ENCODE results near the gene OR10R2.

GRCh38 chr1:158485455-158485854 is 13.4 kb downstream of the OR10R2 start:
- TF ChIP-seq FOXM1 (IDR thresholded peaks at IDR 0.05; ENCODE audit: borderline replicate concordance) (no peak), CTBP1 (IDR thresholded peaks at IDR 0.05; ENCODE audit: borderline replicate concordance) (no peak), ZNF384 (IDR thresholded peaks at IDR 0.05) (no peak), SUZ12 (IDR thresholded peaks at IDR 0.05) (no peak), HDGF (IDR thresholded peaks at IDR 0.05; ENCODE audit: borderline replicate concordance) (no peak), NFRKB (IDR thresholded peaks at IDR 0.05) (no peak), FOXA1 (IDR thresholded peaks at IDR 0.05) (no peak), BHLHE40 (IDR thresholded peaks at IDR 0.05; ENCODE audit: borderline replicate concordance) (no peak)
